IMR-90 (cell line): ENCODE results near the gene ZBED4. TPM values are rescaled to one million over a fixed set of nuclear protein-coding genes. Genes with fewer than 3 reads are reported as not detected.

Experiments used
- ATAC-seq: fragments of 200-7000 bp; cut with Tn5 transposase; 2 replicates; pipeline ENCODE4 v1.9.1; 2020; ENCODE audit warnings: low read depth, mild to moderate bottlenecking, moderate library complexity
- BruUV-seq: library from RNA; stranded (reverse); fragments of 400-500 nt; replicated peaks from 2 replicates; lab custom pipeline; 2021; lab: Mats Ljungman, UMichigan
- CTCF ChIA-PET: fragments of 300-600 bp; formaldehyde crosslinking; extraction: SDS; loops from one replicate; lab custom pipeline; 2021; ENCODE audit warnings: antibody characterized with exemption; lab: Yijun Ruan, JAX
- POLR2A ChIA-PET: fragments of 300-600 bp; sonication (Branson Sonifier 250); formaldehyde crosslinking; loops from one replicate; lab custom pipeline; 2022; ENCODE audit warnings: antibody characterized with exemption; ENCODE audit not compliant: unreplicated experiment; lab: Charles Lee
- DNase-seq: peaks from one replicate; pipeline ENCODE4 v3.0.0; 2013
- H2AFZ ChIP-seq: replicated peaks from 2 replicates; pipeline ENCODE3; 2013; ENCODE audit warnings: low read length, mild to moderate bottlenecking; ENCODE audit not compliant: poor library complexity
- H2AK5ac ChIP-seq: 2 replicates; pipeline ENCODE4 v1.6.1; 2013; ENCODE audit warnings: low read depth, low read length, inconsistent platforms
- H2AK9ac ChIP-seq: replicated peaks from 2 replicates; pipeline ENCODE3; 2013; ENCODE audit warnings: mild to moderate bottlenecking, low read depth, low read length, moderate library complexity; ENCODE audit not compliant: poor library complexity
- H2BK120ac ChIP-seq: 2 replicates; pipeline ENCODE4 v1.6.1; 2013; ENCODE audit warnings: low read depth, low read length, inconsistent platforms
- H2BK15ac ChIP-seq: 3 replicates; pipeline ENCODE4 v1.6.1; 2013; ENCODE audit warnings: low read depth, low read length, inconsistent platforms
- H2BK20ac ChIP-seq: 2 replicates; pipeline ENCODE4 v1.6.1; 2013; ENCODE audit warnings: low read depth, mild to moderate bottlenecking, inconsistent platforms, low read length, moderate library complexity
- H2BK5ac ChIP-seq: 2 replicates; pipeline ENCODE4 v1.6.1; 2013; ENCODE audit warnings: mild to moderate bottlenecking, low read depth, low read length, inconsistent platforms; ENCODE audit not compliant: poor library complexity, severe bottlenecking
- H3K14ac ChIP-seq: replicated peaks from 2 replicates; pipeline ENCODE4 v1.6.1; 2013; ENCODE audit warnings: low read depth, low read length, inconsistent platforms
- H3K18ac ChIP-seq: 2 replicates; pipeline ENCODE4 v1.6.1; 2013; ENCODE audit warnings: low read depth, low read length, control low read depth
- H3K23ac ChIP-seq: 2 replicates; pipeline ENCODE4 v1.6.1; 2013; ENCODE audit warnings: low read depth, low read length, inconsistent platforms
- H3K27ac ChIP-seq: 2 replicates; pipeline ENCODE4 v1.5.1; 2013; ENCODE audit warnings: mild to moderate bottlenecking, control low read depth, low read length; ENCODE audit not compliant: insufficient read depth
- H3K27me3 ChIP-seq: 2 replicates; pipeline ENCODE4 v1.6.1; 2013; ENCODE audit warnings: low read length; ENCODE audit not compliant: control insufficient read depth, insufficient read depth
- H3K36me3 ChIP-seq: 2 replicates; pipeline ENCODE4 v1.6.1; 2013; ENCODE audit warnings: low read length, mixed read lengths; ENCODE audit not compliant: control insufficient read depth, insufficient read depth
- H3K4ac ChIP-seq: 2 replicates; pipeline ENCODE4 v1.6.1; 2013; ENCODE audit warnings: low read depth, low read length, inconsistent platforms
- H3K4me1 ChIP-seq: 2 replicates; pipeline ENCODE4 v1.6.1; 2013; ENCODE audit warnings: low read length, mixed read lengths; ENCODE audit not compliant: control insufficient read depth, insufficient read depth
- H3K4me2 ChIP-seq: 2 replicates; pipeline ENCODE4 v1.6.1; 2013; ENCODE audit warnings: low read depth, mild to moderate bottlenecking, control low read depth, low read length, moderate library complexity
- H3K4me3 ChIP-seq: 2 replicates; pipeline ENCODE4 v1.5.1; 2013; ENCODE audit warnings: low read depth, mild to moderate bottlenecking, control low read depth, low read length, moderate library complexity; ENCODE audit not compliant: insufficient read depth
- H3K56ac ChIP-seq: 2 replicates; pipeline ENCODE4 v1.6.1; 2013; ENCODE audit warnings: low read length, inconsistent platforms; ENCODE audit not compliant: insufficient read depth; ENCODE audit errors: extremely low read depth
- H3K79me1 ChIP-seq, 2 experiments: 2 replicates each; pipeline ENCODE4 v1.6.1; 2013; ENCODE audit warnings: low read length in 2 of 2, inconsistent platforms in 1 of 2, low read depth in 1 of 2
- H3K9ac ChIP-seq: 2 replicates; pipeline ENCODE4 v1.6.1; 2013; ENCODE audit warnings: low read depth, low read length, control low read depth
- H3K9me1 ChIP-seq: 2 replicates; pipeline ENCODE4 v1.6.1; 2013; ENCODE audit warnings: low read length, inconsistent platforms; ENCODE audit not compliant: insufficient read depth
- H3K9me3 ChIP-seq: 2 replicates; pipeline ENCODE4 v1.6.1; 2013; ENCODE audit warnings: low read length; ENCODE audit not compliant: control insufficient read depth, insufficient read depth
- H4K20me1 ChIP-seq: 2 replicates; pipeline ENCODE4 v1.6.1; 2013; ENCODE audit warnings: low read length, inconsistent platforms; ENCODE audit not compliant: insufficient read depth
- H4K5ac ChIP-seq: 2 replicates; pipeline ENCODE4 v1.6.1; 2013; ENCODE audit warnings: mild to moderate bottlenecking, low read depth, low read length, control low read depth
- H4K8ac ChIP-seq, 2 experiments: 2 replicates each; pipeline ENCODE4 v1.6.1; 2013; ENCODE audit warnings: low read depth in 2 of 2, low read length in 2 of 2, control low read depth in 1 of 2, inconsistent platforms in 1 of 2
- H4K91ac ChIP-seq: 2 replicates; pipeline ENCODE4 v1.6.1; 2013; ENCODE audit warnings: low read depth, low read length, inconsistent platforms; ENCODE audit not compliant: insufficient read depth
- BHLHE40 ChIP-seq: fragments of 150-350 bp; IDR thresholded peaks from 2 replicates; pipeline ENCODE4 v1.6.1; 2016; ENCODE audit warnings: mild to moderate bottlenecking, low read depth, low read length
- CEBPB ChIP-seq: IDR thresholded peaks from 2 replicates; pipeline ENCODE4 v1.6.1; 2012; ENCODE audit warnings: low read depth, low read length, improper control_type of control experiment
- ELK1 ChIP-seq: fragments of 150-350 bp; IDR thresholded peaks from 2 replicates; pipeline ENCODE4 v1.6.1; 2016; ENCODE audit warnings: low read depth, mild to moderate bottlenecking, low read length, moderate library complexity, borderline replicate concordance
- MAFK ChIP-seq: IDR thresholded peaks from 2 replicates; pipeline ENCODE4 v1.6.1; 2012; ENCODE audit warnings: low read depth, low read length, improper control_type of control experiment
- MAZ ChIP-seq: IDR thresholded peaks from 2 replicates; pipeline ENCODE4 v1.6.1; 2012; ENCODE audit warnings: low read depth, mild to moderate bottlenecking, low read length, improper control_type of control experiment, moderate library complexity, borderline replicate concordance
- MXI1 ChIP-seq: IDR thresholded peaks from 2 replicates; pipeline ENCODE4 v1.6.1; 2012; ENCODE audit warnings: low read depth, mild to moderate bottlenecking, low read length, moderate library complexity, borderline replicate concordance
- NFE2L2 ChIP-seq: fragments of 150-350 bp; IDR thresholded peaks from 2 replicates; pipeline ENCODE4 v1.6.1; 2016; ENCODE audit warnings: low read depth, mild to moderate bottlenecking, low read length
- POLR2A ChIP-seq: IDR thresholded peaks from 2 replicates; pipeline ENCODE4 v1.6.1; 2012; ENCODE audit warnings: mild to moderate bottlenecking, low read depth, low read length
- RAD21 ChIP-seq: IDR thresholded peaks from 2 replicates; pipeline ENCODE4 v1.6.1; 2012; ENCODE audit warnings: low read length, improper control_type of control experiment
- RCOR1 ChIP-seq: IDR thresholded peaks from 2 replicates; pipeline ENCODE4 v1.6.1; 2012; ENCODE audit warnings: mild to moderate bottlenecking, low read length, improper control_type of control experiment; ENCODE audit not compliant: insufficient replicate concordance
- RFX5 ChIP-seq: IDR thresholded peaks from 2 replicates; pipeline ENCODE4 v1.8.0; 2012; ENCODE audit warnings: low read depth, mild to moderate bottlenecking, low read length, moderate library complexity
- SMC3 ChIP-seq: fragments of 150-350 bp; IDR thresholded peaks from 2 replicates; pipeline ENCODE4 v1.6.1; 2016; ENCODE audit warnings: low read depth, mild to moderate bottlenecking, antibody characterized with exemption, low read length, moderate library complexity
- USF2 ChIP-seq: fragments of 150-350 bp; IDR thresholded peaks from 2 replicates; pipeline ENCODE4 v1.6.1; 2017; ENCODE audit warnings: mild to moderate bottlenecking, antibody characterized with exemption, low read length, low read depth
- WGBS, 2 experiments: methylation state at CpG; one replicate each; pipeline versions ENCODE4 v1.1.5 to v1.1.7; 2013; ENCODE audit warnings: missing lambda C conversion rate in 2 of 2; ENCODE audit not compliant: insufficient read length in 1 of 2; ENCODE audit errors: extremely low coverage in 2 of 2; 5-methylcytosine and 5-hydroxymethylcytosine counted together
- dilution Hi-C: fragments of 300-500 bp; cut with HindIII; formaldehyde crosslinking; loops from one replicate; pipeline ENCODE4 v1.14.3; 2018; ENCODE audit warnings: low sequenced_read_pairs; ENCODE audit not compliant: unreplicated experiment
- in situ Hi-C: fragments of 300-500 bp; cut with MboI; formaldehyde crosslinking; loops from 3 replicates; pipeline ENCODE4 v1.14.3; 2019; ENCODE audit warnings: low sequenced_read_pairs, inconsistent platforms, mixed read lengths
- intact Hi-C: fragments of 100-400 bp; cut with micrococcal nuclease; formaldehyde crosslinking; loops from 2 replicates; pipeline ENCODE4 v1.10.0; 2022
- polyA plus RNA-seq, 3 experiments: library from polyadenylated mRNA; depleted of rRNA; stranded (reverse); fragments of >200 nt; gene quantifications; 2 replicates each; pipeline ENCODE4 v1.2.3, GENCODE V29; 2012; ENCODE audit warnings: low replicate concordance in 1 of 3
- total RNA-seq: library from RNA; depleted of rRNA; stranded (reverse); fragments of >200 nt; gene quantifications from 2 replicates; pipeline ENCODE4 v1.2.3, GENCODE V29; 2012
- TF ChIP-seq, protein P1 (sequence below): conservative IDR thresholded peaks from 2 replicates; pipeline ENCODE4 v1.5.1; 2012; ENCODE audit warnings: mild to moderate bottlenecking, low read depth, low read length, improper control_type of control experiment

Gene ZBED4
- total and polyA plus RNA-seq, 2 of the 4 experiments (the other 2 are of a cell fraction) = 9.3 to 10.5 TPM

DNA sequence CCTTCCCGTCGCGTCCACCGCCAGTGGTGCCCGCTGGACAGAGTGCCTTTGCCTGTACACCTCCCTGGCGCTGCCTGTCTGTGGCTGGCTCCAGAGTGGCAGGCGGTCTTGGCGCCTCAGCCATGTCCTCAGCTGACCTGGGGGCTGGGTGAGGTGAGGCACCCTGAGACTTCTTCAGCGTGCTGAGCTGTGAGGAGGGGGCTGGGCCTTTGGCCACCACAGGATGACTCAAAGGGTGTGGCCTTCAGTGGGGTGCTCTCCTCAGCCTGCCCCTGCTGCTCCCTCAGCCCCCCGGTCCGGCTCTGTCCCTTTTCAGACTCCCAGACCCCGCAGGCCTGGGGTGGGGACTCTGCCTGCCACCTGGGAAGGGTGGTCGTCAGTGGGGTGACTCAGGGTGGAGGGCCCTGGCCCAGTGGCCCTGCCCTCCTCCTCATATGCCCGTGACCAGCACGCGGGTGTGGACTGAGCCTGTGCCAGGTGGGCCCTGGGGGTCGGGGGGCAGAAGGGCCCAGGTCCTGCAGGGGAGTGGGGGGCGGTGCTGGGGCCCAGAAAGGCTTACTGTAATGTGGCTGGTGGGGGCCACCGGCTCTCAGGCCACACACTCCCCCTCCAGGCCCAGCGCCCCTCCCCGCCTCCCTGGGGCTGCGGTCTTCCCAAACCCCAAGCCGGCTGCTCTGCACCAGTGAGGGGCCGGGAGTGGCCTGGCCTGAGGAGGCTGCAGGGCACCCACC lies 80.7 kb downstream of the ZBED4 start:
- POLR2A ChIA-PET = interaction anchor here (0.6 kb wide), 1 partner anchor 18 kb away, joined by 6 read pairs; no protein-coding TSS in a partner anchor
- Histone ChIP-seq H2BK120ac (peak overlapping the region; percentile 91), H2AK9ac (peak overlapping the region; percentile 99), H3K4me2 (peak overlapping the region; percentile 51), H3K9me1 (no peaks in the 10 kb centered on the region), H3K14ac (peak overlapping the region; percentile 94; the same call in 1 of the 2 replicates), H3K36me3 (no peaks in the 10 kb centered on the region), H2AK5ac (peak overlapping the region; percentile 98), H3K79me1 (peaks cover 0 to 3% of the 10 kb centered on the region in 2 experiments; a peak in 1 of 4 replicates), H3K27ac (peak overlapping the region; percentile 55), H4K5ac (peak overlapping the region; percentile 82), H3K4ac (peak overlapping the region; percentile 94), H4K20me1 (no peaks in the 10 kb centered on the region), H2BK15ac (peak overlapping the region; percentile 78; the same call in 1 of the 3 replicates), H3K56ac (0 out of 2 replicates have a peak overlapping the region, but pooled peaks have one; percentile 1), H3K4me1 (peaks cover 15% of the 10 kb centered on the region), H2BK20ac (peak overlapping the region; percentile 63; the same call in 1 of the 2 replicates), H2AFZ (peak overlapping the region; percentile 51), H3K9ac (peak overlapping the region; percentile 72), H3K18ac (peak overlapping the region; percentile 84; the same call in 1 of the 2 replicates), H2BK5ac (peak overlapping the region; percentile 72), H4K91ac (peak overlapping the region; percentile 85), H4K8ac (peak overlapping the region; percentile 95 to 96), H3K27me3 (no peaks in the 10 kb centered on the region), H3K23ac (no peak overlapping the region), H3K9me3 (no peaks in the 10 kb centered on the region), H3K4me3 (peak overlapping the region; percentile 30)
- CTCF ChIA-PET = no interaction called here
- 83% methylated on average over 2 of the region's 24 CpGs; no CpG with 5 or more reads in 1 of the 2 experiments for WGBS, 2 experiments
- no TSS peak for BruUV-seq
- intact Hi-C loops (no loop called here), dilution Hi-C loops (no loop called here), in situ Hi-C loops (loop anchor here (5.0 kb wide), 2 partner anchors 98 to 278 kb away; no protein-coding TSS in a partner anchor)
- ATAC-seq = no peak
- DNase-seq = peak; percentile 12
- no peak for TF ChIP-seq BHLHE40
- TF ChIP-seq SMC3 = no peak
- no peak; the same call in 1 of the 2 replicates for TF ChIP-seq MAZ
- no peak for TF ChIP-seq CEBPB
- no peak for TF ChIP-seq POLR2A
- no peak for TF ChIP-seq RCOR1
- TF ChIP-seq RFX5 = no peak
- TF ChIP-seq USF2 = no peak
- TF ChIP-seq ELK1 = no peak
- TF ChIP-seq MXI1 = no peak
- no peak for TF ChIP-seq RAD21
- TF ChIP-seq, protein P1, sequence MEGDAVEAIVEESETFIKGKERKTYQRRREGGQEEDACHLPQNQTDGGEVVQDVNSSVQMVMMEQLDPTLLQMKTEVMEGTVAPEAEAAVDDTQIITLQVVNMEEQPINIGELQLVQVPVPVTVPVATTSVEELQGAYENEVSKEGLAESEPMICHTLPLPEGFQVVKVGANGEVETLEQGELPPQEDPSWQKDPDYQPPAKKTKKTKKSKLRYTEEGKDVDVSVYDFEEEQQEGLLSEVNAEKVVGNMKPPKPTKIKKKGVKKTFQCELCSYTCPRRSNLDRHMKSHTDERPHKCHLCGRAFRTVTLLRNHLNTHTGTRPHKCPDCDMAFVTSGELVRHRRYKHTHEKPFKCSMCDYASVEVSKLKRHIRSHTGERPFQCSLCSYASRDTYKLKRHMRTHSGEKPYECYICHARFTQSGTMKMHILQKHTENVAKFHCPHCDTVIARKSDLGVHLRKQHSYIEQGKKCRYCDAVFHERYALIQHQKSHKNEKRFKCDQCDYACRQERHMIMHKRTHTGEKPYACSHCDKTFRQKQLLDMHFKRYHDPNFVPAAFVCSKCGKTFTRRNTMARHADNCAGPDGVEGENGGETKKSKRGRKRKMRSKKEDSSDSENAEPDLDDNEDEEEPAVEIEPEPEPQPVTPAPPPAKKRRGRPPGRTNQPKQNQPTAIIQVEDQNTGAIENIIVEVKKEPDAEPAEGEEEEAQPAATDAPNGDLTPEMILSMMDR = no peak
- TF ChIP-seq NFE2L2 = no peak
- TF ChIP-seq MAFK = no peak
